ENCODE results near the gene CDON.

Gene CDON

DNA sequence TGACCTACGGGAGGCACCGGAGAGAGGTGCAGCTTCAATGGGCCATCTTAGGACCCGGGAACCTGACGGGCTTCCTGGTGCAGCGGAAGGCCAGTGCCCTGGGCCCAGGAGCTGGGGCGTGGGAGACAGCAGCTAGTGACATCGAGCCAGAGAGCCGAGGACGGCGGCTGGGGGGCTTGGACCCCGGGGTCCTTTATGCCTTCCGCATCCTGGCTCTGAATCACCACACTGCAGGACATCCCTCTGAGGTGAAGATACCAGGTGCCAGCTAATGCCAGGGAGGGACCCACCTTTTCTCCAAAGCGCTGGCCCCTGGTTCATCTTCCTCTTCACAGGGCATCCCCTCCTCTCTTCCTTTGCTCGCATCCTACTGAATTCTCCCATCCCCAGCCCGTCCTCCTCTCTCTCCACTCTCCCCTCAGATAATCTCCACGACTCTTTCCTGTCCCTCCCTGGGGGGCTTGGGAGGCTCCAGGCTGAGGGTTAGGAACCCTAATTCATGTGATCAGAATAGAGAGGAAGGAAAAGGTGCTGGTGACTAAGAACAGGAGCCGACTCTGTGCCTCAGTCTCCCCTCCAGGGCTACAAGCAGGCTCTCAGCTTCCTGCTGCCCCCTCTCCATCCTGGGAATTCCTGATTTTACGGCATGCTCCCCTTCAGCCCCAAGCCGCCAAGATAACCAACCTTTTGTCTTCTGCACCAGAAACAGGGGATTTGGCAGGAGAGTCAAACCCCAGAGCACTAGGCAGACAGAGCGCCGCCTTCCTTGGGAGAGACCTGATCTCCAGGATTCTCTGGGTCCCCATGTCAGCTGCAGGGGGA, 108.3 kb downstream of the CDON start:
- DNase-seq = no peak

DNA sequence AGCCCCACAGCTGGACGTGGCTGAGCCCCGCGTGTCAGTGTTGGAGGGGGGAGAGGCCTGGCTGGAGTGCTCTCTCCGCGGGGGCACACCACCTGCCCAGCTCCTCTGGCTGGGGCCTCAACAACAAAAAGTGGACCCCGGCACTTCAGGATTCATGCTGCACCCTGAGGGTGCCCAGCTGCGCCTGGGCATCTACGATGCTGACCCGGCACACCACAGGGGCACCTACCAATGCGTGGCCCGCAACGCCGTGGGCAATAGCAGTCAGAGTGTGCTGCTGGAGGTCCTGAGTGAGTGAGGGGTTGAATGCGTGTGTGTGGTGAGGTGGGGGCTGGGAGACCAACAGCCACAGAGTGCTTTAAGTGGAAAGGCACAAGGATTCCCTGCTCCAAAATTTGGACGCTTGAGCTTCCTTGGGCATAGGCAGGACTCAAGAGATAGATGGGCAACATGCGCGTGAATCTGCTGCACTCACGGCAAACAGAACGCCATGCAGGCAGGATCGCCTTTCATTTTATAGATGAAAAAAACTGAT, 109.2 kb downstream of the CDON start:
- DNase-seq = no peak

DNA sequence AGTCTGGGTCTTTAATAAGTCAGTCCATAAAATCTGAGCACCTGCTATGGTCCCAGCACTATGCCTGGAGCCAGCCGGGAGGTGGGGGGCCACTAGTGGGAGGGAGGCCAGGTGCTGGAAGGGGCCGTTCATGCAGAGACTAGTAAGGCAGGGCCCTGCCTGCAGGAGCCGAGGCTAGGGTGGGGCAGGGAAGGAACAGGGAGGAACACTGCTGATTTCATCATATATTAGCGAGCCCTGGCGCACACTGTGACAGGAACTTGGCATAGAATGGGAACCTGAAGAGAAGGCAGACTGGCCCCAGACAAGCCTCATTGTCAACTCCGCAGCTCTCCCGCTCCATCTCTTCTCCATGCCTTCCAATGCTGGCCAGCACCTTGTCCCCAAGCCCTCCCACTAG, 109.7 kb downstream of the CDON start:
- DNase-seq = no peak

DNA sequence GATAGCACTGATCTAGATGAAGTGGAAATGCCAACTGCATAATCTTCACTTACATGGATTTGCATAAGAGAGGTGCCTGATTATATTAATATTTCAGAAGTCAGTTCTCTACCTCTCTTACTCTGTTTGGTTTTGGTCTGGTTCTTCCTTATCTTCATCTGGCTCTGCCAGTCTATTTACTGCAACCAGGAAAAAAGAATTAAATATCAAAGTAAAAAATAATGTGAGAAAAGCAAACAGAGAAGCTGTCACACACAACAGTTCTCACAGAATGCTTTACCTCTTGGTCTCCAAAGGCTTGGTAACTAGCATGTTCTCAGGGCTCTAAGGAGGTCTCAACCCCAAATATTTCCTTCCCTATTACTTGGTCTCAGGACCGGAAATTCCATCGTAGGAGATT, 110.1 kb downstream of the CDON start:
- no peak for DNase-seq

DNA sequence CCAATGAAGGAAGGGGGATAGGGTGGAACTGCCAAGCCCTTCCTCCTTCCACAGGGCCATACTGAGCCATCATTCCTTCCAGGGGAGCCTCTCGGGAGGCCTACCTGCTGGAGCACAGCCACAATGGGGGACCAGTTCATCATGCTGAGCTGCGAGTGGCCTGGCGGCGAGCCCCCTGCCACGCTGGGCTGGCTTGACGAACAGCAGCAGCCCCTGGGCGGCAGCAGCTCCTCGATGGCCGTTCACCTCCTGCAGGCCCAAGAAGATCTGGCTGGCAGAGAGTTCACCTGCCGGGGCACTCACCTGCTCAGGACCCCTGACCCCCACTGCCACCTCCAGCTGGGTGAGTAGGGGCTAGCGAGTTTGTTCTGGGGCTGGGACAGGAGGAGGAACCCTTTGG, 110.9 kb downstream of the CDON start:
- no peak for DNase-seq

DNA sequence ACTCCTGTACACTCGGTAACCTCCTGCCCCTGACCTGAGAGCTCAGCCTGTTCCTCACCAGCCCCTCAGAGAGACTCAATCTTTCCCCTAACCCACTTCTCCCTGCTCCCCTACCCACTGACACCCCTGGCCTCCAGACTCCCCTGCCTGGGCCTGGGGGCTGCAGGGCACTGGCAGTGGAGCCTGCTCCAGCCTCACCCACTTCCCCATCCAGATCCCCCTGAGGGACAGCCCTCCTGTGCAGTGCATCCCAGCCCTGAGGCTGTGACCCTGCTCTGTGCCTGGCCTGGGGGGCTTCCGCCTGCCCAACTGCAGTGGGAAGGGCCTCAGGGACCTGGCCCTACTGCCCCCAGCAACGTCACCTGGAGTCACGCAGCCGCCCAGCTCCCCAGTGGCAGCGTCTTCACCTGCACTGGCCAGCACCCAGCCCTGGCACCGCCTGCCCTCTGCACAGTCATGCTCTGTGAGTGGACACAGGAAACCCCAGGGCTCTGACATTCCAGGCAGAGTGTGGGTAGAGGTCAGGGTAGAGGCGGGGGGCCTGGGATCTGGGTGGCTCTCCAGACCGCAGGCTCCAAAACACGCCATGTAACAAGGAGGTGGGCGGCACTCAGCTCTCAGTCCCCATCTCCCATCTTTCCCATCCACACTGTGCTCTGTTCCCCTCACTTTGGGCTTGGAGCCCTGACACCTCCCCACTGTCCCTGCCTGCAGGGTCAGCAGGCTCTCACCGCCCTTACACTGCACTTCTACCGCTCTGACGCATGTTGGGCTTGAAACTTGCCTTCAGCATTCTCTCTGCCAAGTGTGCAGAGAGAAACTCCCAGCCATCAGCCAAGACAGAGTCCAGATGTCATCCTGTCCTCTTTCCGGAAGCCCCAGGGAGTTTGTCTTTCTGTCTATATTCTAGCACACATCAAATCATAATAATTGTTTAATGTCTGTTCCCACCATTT, 111.7 kb downstream of the CDON start:
- DNase-seq = no peak

DNA sequence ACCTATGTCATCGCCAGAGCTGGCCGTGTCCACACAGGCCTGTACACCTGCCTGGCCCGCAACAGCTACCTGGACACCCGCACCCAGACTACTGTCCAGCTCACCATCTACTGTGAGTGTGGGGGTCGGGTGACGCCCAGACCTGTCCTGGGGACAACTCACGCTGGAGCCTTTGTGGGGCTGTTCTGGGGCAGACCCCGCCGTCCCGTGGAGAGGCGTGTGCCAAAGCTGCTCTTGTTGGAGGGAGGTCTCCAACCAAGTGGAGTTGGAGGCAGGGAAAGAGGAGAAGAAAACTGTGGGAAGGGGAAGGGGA, 112.5 kb downstream of the CDON start:
- DNase-seq = no peak

DNA sequence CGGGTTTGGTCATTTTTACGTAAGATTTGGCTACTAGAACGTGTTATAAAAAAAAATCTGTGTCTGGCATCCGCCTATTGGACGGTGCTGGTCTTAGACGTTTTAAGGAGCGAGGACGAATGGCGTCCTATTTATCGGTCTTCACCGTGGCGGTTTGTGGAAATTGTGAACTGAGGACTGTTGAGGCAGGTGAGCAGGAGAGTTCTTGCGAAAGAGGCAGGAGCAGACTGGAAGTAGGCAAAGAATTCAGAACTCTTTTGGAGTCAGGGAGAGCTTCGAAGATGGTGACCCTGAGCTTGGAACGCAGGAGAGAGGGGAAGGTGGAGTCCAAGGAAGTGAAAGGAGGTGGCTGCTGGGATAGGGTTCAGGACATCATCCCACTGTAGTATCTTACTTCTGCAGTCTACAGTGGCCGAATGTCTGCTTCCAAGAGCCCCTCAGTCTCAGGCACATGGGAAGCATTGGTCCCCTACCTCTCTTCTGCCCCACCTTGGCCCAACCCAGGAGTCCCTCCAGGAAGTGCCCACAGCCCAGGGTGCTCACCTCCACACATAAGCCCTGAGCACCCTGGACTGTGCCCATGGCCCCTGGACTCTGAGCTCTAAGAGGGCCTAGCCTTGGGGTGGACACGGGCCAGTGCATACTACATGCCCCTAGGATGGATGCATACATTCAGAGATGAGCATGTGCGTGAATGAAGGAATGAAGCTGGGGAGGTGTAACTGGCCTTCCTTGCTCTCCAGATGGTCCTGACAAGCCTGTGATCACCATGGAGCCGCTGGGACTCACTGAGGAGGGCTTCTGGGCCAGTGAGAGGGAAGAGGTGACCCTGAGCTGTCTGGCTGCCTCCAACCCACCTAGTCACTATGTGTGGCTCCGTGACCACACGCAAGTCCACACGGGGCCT, 113.1 kb downstream of the CDON start:
- no peak for DNase-seq

DNA sequence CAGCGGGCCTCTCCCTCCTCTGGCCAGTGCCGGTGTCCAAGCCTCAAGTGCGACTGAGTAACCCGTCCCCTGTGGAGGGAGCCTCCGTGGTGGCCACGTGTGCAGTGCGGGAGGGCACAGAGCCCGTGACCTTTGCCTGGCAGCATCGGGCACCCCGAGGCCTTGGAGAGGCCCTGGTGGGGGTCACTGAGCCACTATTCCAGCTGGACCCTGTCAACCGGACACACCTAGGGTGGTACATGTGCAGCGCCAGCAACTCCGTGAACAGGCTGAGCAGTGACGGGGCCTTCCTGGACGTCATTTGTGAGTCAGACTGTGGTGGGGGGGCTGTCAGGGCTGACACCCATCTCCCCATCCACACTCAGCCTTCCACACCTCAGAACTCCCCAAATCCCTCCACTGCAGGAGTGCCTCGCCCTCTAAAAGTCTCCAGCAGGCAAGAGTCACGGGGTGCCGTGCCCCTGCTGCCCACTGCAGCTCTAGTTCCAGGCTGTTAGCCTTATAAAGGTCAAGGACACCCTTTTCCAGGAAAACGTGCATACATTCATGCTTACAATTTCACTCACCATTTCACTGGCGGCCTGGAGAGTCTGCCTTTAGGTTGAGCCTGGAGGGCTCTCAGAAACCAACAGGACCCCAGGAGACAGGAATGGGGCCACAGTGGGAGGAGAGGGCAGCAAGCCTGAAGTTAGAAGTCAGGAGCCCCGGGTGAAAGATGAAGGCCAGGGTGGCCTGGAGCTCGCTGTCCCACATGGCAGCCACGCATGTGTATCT, 114.2 kb downstream of the CDON start:
- DNase-seq = no peak

DNA sequence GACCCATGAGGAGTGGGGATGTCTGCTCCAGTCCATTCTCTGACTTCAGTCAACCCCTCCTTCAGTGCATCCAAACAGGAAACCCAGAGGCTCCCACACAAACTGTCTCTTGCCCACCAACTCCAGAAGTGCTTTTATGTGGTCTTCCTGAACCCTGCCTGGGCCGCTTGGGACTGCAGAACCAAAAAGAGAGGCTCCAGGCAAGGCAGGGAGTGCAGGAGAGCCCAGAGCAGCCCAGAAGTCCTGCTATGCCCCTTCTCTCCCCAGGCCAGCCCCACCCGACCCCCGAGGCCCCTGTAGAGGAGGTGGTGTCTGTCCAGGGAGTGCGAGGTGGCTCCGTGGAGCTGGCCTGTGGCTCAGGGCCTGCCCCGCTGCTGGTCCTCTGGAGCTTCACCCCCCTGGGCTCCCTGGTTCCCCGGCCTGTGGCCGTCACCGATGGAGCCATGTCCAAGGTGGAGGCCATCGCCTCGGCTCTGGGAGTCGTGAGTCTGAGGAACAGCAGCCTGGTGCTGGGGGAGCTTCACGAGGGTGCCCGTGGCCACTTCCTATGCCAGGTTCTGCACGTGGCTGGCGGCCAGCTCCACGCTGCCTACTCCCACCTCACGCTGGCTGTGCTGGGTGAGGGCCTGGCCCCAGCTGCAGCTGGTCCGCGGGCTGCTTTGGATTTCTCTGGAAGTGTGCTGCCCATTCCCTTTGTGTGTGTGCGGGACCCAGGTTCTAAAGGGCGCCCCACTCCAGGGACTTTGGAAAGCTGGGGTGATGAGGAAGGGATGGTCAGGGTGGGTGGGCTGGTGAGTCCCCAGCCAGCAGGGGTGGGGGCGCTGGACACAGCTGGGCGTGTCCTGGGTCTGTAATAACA, 115.0 kb downstream of the CDON start:
- DNase-seq = no peak

DNA sequence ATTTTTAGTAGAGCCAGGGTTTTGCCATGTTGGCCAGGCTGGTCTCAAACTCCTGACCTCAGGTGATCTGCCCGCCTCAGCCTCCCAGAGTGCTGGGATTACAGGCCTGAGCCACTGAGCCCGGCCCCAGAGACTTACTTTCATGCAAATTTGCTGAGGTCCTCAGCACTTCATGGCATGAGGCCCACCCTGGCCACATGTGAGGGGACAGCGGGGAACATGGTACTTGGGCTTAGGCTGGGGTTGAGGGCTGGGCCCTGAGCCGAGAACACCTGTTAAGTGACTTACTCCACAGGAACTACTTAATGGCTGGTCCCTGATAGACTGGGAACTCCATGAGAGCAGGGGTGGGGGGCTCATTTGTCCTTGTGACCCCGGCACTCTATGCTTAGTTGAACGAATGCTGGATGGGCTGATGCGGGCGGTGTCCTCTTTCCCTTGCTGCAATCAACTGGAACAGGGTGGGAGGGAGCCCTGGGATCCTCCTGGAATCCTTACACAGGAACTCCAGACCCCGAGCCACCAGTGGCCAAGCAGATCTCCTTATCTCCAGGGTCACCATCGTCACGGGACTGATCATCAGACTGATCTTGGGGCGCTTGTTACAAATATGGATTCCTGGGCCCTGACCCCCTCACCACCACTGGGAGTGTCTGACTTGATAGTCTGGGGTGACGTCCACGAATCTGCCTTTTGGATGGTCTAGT, 115.8 kb downstream of the CDON start:
- DNase-seq = no peak

DNA sequence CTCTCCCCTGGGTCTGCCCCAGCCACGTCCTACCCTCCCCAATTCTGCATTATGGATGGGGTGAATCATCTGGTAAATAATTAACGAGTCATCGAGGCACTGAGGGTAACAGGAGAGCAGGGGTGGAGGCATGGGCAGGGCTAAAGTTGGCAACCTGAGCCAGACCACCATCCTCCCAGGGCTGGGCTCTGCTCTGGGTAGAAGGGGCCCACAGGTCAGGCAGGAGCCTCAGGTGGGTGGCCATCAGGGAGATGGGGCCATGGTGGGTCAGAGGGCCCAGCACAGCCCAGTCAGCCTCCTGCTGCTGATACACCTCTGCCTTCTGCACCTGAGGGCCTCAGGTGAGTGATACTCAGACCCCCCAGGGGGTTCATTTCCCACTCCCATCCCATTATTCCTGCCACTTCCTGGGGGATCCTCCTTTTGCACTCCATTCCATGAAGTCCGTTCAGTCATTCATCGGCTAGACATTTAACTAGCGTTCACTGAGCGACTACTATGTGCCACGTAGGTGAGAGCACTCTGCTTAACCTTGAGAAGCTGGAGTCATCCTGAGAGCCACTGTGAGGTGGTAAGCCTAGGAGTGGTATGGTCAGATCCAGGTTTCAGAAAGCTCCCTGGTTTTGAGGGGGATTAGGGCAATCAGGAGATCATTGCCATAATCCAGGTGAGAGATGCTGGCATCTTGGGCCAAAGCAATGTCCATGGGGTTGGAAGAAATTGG, 116.7 kb downstream of the CDON start, which contains the start of gene VSIG10L2:
VSIG10L2 (plus strand) TSS at position 248 of the 724 bp plus-strand sequence; CDS start at position 260, 12 bp downstream.
- DNase-seq = peak; percentile 11

DNA sequence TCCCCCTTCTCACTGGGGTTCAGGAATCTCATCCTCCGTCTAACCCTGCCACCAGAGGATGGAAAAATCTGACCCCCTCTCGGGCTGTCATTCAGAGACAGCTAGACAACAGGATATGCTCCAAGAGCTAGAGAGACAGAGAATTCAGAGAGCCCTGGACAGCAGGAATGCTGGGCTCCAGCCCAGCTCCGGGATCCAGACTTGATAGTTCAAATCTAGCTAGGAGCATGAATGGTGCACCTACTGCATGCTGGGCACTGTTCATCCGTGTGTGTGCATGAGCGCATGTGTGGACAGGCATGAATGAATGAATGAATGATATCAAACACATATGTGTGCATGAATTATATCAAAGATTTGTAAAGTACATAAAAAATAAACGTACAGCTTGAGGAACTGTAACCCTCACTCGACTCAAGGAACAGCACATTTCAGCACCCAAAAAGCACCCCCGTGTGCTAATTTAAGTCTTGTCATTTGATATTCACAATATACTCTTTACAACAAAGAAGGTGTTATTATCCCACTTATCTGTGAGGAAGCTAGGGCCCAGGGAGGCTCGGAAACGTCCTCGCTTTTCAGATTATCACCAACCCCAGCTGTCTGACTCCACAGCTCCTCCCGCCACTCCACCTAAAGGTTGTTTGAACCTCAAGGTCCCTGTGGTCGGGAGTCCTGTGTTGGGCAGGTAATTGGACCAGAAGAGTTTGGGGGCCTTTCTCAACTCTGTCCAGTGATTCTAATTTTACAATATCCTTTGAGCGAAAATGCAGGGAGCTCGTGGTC, 117.5 kb downstream of the CDON start:
- DNase-seq = peak; percentile 14

DNA sequence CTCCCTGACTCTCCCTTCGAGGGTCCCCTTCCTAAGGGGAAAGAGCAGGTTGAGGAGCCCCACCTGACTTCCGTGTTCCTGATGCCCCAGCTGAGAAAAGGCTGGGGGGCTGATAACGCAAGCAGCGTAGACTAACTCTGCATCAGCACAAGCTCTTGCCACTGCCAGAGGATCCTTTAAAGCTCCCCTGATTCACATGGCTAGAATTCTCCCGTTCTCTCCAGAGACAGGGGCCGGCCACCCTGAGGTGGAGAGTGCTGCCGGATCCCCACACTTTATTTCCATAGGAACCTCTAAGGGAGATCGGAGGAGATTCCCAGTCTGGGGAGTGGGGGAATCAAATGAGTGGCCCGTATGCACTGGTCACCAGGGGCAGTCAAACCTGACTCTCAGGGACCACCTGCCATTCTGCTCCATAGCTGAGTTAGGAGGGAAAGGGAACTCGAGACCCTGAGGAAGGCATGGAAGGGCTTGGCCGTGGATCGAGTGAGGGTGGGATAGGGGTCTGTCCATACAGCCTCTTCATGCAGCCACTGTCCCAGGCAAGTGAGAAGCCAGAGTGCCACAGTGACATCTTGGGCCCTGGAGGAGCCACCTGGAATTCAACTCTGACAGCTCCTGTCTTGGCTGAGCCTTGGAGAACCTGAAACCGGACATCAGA, 118.2 kb downstream of the CDON start:
- peak; percentile 6 for DNase-seq

DNA sequence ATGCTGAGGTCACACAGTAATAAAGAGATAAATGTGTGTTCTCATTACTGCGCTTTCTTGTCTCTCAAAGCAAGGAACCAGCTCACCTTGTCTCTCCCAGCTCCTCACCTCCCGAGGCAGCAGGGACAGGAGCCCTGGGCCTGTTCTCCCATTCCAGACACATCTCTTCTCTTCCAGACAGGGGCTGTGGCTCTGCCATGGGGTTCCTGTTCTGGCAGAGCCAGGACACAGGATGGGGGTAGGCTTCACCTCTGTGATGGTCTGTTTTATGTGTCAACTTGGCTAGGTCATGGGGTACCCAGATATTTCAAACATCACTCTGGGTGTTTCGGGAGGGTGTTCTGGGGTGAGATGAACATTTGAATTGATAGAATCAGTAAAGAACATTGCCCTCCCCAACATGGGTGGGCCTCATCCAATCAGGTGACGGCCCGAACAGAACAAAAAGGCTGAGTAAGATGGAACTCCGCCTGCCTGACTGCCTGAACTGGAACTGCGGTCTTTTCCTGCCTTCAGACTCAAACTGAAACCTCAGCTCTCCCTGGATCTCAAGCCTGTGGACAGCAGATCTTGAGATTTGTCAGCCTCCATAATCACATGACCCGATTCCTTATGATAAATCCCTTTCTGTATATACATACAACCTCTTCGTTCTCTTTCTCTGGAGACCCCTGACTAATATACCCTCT, 118.9 kb downstream of the CDON start:
- DNase-seq = peak; percentile 10

DNA sequence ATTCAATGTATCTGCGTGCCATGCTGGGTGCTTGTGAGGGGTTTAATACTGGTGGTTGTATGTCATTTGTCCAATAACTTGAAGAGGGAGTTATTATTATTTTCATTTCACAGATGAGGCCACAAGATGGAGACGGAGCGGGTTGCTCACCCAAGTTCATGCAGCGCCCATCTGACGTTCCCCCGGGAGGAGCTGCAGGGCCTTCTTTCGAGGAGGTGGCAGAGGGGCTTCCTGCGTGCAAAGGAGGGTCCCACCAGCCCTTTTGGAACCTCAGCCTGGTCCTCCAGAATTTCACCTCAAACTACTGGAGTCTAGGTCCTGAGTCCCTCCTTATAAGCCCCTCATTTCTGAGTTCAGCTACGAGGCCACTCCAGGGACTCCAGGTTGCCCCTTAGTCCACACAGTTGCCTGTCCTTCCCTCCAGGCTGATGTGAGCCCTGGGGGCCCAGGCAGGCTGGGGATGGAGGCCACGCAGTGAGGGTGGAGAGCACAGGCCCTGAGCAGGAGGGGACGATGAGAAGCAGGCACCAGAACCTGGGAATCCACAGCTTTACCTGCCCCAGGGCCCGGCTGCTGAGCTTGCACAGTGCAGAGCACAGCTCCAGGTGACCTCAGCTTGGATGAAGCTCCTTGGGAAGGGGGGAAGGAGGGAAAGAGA, 119.8 kb downstream of the CDON start:
- peak; percentile 18 for DNase-seq

Data from stimulated activated CD8-positive, alpha-beta memory T cell treated with anti-CD3 and anti-CD28 coated beads, Interleukin-4, amount 100 ng/mL, for 48 hours (primary cell).